K562 (cell line): Measurements from ENCODE around the gene GAL. TPM values are rescaled to one million over a fixed set of nuclear protein-coding genes. Genes with fewer than 3 reads are reported as not detected.

Experiments used
- CEBPB ChIP-seq: fragments of 450-650 bp; IDR thresholded peaks from 2 replicates; pipeline ENCODE4 v1.6.1; 2016; ENCODE audit warnings: missing genetic modification characterization, missing compliant biosample characterization
- MAZ ChIP-seq, 2 experiments: fragments of 450-650 bp in 1 of 2; sonication (generic) in 1 of 2; formaldehyde crosslinking; IDR thresholded peaks in 1 of 2; conservative IDR thresholded peaks in 1 of 2; 2 replicates each; pipeline versions ENCODE4 v1.4.0 to v1.5.0; 2020; ENCODE audit warnings: mild to moderate bottlenecking in 1 of 2, missing genetic modification reagents in 1 of 2
- SRF ChIP-seq, 2 experiments: fragments of 250-450, 450-650 bp in 1 of 2; sonication (Bioruptor Pico) in 1 of 2; sonication (generic) in 1 of 2; formaldehyde crosslinking; IDR thresholded peaks; 2 replicates each; pipeline versions ENCODE4 v1.5.0 to v1.5.1; 2020 to 2022; ENCODE audit warnings: mild to moderate bottlenecking in 1 of 2, missing genetic modification reagents in 1 of 2
- TCF3 ChIP-seq: sonication (generic); formaldehyde crosslinking; IDR thresholded peaks from 2 replicates; pipeline ENCODE4 v1.4.0; 2020; ENCODE audit warnings: mild to moderate bottlenecking, missing genetic modification reagents
- TFE3 ChIP-seq: fragments of 450-650 bp; formaldehyde crosslinking; IDR thresholded peaks from 2 replicates; pipeline ENCODE4 v1.4.0; 2020; ENCODE audit warnings: mild to moderate bottlenecking, mixed read lengths
- ZC3H11A ChIP-seq: IDR thresholded peaks from 2 replicates; pipeline ENCODE4 v1.6.1; 2012; ENCODE audit warnings: low read depth, low read length, improper control_type of control experiment
- ZNF165 ChIP-seq: fragments of 250-450 bp; sonication (Bioruptor Pico); IDR thresholded peaks from 2 replicates; pipeline ENCODE4 v1.4.0; 2020; ENCODE audit warnings: borderline replicate concordance
- ZNF444 ChIP-seq: fragments of 250-450 bp; sonication (Bioruptor Pico); IDR thresholded peaks from 2 replicates; pipeline ENCODE4 v1.4.0; 2020; ENCODE audit warnings: mild to moderate bottlenecking, moderate library complexity
- ZNF644 ChIP-seq: fragments of 200-800 bp; sonication (Bioruptor generic); IDR thresholded peaks from 2 replicates; pipeline ENCODE4 v1.6.1; 2016; ENCODE audit warnings: low read depth, missing genetic modification characterization, missing compliant biosample characterization
- ZNF79 ChIP-seq: fragments of 250-450 bp; sonication (Bioruptor Pico); IDR thresholded peaks from 2 replicates; pipeline ENCODE4 v1.4.0; 2020; ENCODE audit warnings: low read depth, mild to moderate bottlenecking, moderate library complexity
- polyA plus RNA-seq, 8 experiments: library from polyadenylated mRNA; depleted of rRNA in 4 of 8; stranded (reverse) in 5 of 8; unstranded in 3 of 8; fragments of >200 nt; fragmentation: Nextera tagmentation in 2 of 8; fragmentation: Illumina TruSeq in 1 of 8; extraction: Ambion mirVana in 2 of 8; extraction: Trizol in 1 of 8; gene quantifications; 2 replicates each; pipeline versions ENCODE4 v1.2.1 to v1.2.3, GENCODE V29; 2011 to 2014; ENCODE audit warnings: inconsistent platforms in 1 of 8, missing spikeins in 1 of 8
- total RNA-seq, 7 experiments: library from RNA; depleted of rRNA in 6 of 7; stranded (reverse); fragments of >200 nt in 6 of 7; fragmentation: Illumina TruSeq in 2 of 7; extraction: Trizol in 2 of 7; gene quantifications; 2 replicates each; pipeline versions ENCODE4 v1.2.1 to v1.2.3, GENCODE V29; 2011 to 2021; ENCODE audit warnings: low replicate concordance in 1 of 7
- TF ChIP-seq, protein P1 (sequence below): fragments of 450-650 bp; IDR thresholded peaks from 2 replicates; pipeline ENCODE4 v1.6.1; 2016; ENCODE audit warnings: low read depth, mild to moderate bottlenecking, moderate library complexity
- TF ChIP-seq, protein P2 (sequence below): IDR thresholded peaks from 2 replicates; pipeline ENCODE4 v1.6.1; 2011; ENCODE audit warnings: borderline replicate concordance, low read depth, mild to moderate bottlenecking, moderate library complexity, low read length; ENCODE audit not compliant: insufficient read depth, poor library complexity, severe bottlenecking

Gene GAL
- total and polyA plus RNA-seq, 9 of the 15 experiments (the other 6 are each of a cell fraction or from before 2014, with no cell fraction given) = 10.6 to 119 (median 36.3) TPM

GRCh38 chr11:68704887-68705286 lies 20.5 kb downstream of the GAL start (continued):
- TF ChIP-seq ZNF165 (CRISPR knock-in tag) (no peak), TFE3 (no peak), CEBPB (no peak), MAZ (CRISPR knock-in tag; conservative IDR thresholded peaks at IDR 0.05 in 1 of 2, IDR thresholded peaks at IDR 0.05 in 1 of 2) (peak in 1 of 2 experiments; percentile 69; a peak in 2 of 4 replicates), ZNF444 (no peak), ZC3H11A (no peak), SRF (CRISPR knock-in tag; IDR thresholded peaks at IDR 0.05) (no peak), ZNF79 (CRISPR knock-in tag) (no peak), ZNF644 (tag) (no peak), TCF3 (no peak)
- TF ChIP-seq, protein P1, sequence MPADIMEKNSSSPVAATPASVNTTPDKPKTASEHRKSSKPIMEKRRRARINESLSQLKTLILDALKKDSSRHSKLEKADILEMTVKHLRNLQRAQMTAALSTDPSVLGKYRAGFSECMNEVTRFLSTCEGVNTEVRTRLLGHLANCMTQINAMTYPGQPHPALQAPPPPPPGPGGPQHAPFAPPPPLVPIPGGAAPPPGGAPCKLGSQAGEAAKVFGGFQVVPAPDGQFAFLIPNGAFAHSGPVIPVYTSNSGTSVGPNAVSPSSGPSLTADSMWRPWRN = no peak
- TF ChIP-seq, protein P2, sequence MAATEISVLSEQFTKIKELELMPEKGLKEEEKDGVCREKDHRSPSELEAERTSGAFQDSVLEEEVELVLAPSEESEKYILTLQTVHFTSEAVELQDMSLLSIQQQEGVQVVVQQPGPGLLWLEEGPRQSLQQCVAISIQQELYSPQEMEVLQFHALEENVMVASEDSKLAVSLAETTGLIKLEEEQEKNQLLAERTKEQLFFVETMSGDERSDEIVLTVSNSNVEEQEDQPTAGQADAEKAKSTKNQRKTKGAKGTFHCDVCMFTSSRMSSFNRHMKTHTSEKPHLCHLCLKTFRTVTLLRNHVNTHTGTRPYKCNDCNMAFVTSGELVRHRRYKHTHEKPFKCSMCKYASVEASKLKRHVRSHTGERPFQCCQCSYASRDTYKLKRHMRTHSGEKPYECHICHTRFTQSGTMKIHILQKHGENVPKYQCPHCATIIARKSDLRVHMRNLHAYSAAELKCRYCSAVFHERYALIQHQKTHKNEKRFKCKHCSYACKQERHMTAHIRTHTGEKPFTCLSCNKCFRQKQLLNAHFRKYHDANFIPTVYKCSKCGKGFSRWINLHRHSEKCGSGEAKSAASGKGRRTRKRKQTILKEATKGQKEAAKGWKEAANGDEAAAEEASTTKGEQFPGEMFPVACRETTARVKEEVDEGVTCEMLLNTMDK = peak; percentile 44
